Activated CD8-positive, alpha-beta memory T cell treated with anti-CD3 and anti-CD28 coated beads, Interleukin-2, amount 50 U/mL, for 1 hour (primary cell): ENCODE results near the gene CYP26C1.
"Not testable (repeated sequence)": the region's sequence is repeated elsewhere in the genome, so short reads cannot be mapped to it uniquely, and the experiment has no call there.

Source experiments
- DNase-seq: peaks from one replicate; pipeline ENCODE4 v3.0.0-alpha.2; 2020; ENCODE audit errors: extremely low read depth

CYP26C1 gene

GRCh38 chr10:93076871-93077270, 16.3 kb downstream of the CYP26C1 start:
- no peak for DNase-seq

- DNase-seq: no peak
Measured at GRCh38 chr10:93077860-93078337, 17.3 kb downstream of the CYP26C1 start.

- no peak for DNase-seq
Measured at GRCh38 chr10:93079663-93080349, 19.2 kb downstream of the CYP26C1 start.

DNA sequence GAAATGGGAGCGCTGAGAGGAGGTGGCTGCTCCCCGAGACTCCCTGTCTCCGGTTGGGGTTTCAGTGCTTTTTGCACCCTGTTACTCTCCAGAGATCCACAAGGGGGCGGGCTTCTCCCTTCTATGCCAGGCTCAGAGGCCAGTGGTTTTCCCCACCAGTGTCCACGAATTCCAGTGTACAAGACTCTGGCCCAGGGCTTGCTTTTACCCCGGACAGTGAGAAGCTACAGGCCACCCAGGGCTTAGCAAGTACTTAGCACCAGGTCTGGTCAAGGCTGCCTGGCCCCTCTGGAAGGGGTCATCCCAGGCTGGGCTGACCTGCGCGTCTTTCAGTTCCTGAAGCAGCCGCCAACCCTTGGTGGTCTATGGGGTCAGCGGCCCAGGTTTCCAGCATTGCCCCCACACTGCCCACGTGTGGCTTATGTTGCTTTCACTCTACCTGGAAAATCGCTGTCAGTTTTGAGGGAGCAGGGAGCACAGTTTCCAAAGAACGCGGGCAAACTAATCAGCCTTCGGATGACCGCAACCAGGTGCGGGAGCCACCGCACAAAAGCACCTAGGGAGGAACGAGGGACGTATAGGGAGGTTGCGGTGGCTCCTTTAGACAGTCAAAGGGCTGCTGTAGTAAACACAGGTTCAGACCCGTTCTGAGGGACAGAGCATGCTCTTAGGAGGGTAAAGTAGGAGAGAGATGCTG, 19.9 kb downstream of the CYP26C1 start:
- DNase-seq: no peak

- DNase-seq: no peak
Measured at GRCh38 chr10:93081318-93081717, 20.7 kb downstream of the CYP26C1 start.

GRCh38 chr10:93081834-93082233, 21.2 kb downstream of the CYP26C1 start:
- DNase-seq: no peak

DNA sequence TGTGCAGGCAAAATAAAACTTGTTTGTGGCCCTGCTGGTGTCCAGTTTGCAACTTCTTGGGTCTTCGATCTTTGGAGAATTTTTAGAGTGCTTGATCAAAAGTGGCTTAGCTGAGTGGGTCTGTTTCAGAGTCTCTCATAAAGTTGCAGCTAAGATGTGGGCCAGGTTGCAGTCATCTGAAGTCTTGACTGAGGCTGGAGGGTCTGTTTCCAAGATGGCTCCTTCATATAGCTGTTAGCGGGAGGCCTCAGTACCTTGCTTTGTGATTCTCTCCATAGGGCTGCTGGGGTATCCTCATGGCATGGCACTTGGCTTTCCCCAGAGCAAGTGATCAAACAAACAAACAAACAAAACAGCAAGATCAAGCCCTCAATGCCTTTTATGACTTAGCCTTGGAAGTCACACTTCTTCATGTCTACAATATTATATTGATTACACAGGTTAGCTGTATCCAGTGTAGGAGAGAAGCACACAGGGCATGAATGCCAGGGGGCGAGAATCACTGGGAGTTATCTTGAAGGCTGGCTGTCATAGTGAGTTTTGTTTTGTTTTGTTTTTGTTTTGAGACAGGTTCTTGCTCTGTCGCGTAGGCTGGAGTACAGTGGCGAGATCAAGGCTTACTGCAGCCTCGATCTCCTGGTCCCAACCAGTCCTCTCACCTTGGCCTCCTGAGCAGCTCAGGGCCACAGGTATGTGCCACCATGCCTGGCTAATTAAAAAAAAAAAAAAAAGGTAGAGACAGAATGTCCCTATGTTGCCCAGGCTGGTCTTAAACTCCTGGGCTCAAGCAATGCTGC, 23.3 kb downstream of the CYP26C1 start:
- DNase-seq: no peak

- DNase-seq: no peak
Measured at GRCh38 chr10:93085272-93085859, 24.8 kb downstream of the CYP26C1 start.

- DNase-seq: no peak
Measured at GRCh38 chr10:93086289-93086688, 25.7 kb downstream of the CYP26C1 start.

DNA sequence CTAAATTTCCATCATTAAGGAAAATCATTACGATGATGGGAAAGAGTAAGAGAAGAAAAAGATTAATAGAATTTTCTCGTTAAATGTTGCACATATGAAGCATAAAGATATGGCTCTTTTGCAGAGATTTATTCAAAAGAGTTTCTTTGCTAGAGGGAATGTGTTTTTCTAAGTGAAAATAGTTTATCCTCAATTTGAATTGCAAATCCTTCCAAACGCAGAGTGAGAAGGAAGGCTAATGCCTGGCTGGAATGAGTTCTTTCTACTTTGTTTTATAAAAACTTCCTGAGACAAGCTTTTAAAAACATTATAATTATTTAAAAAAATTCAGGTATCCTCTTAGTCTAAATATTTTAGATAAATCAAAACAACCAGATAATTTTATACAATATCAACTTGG, 27.2 kb downstream of the CYP26C1 start:
- no peak for DNase-seq

DNA sequence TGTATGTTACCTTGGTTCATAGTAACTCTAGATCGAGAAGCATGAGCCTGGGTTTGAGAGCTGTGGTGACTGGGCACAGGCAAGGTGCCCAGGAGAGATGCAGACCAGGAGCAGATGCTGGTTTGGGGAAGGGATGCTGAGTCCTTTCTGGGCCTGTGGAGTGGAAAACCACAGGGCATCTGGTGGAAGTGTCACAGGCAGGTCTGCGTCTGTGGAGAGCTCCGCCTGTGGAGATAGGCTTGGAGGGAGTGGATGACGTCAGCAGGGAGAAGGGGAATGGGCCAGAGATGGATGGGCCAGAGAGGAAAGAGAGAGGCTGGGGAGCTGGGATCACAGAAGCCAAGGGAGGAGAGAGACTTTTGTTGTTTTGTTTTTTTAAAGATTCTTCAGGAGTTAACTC, 27.9 kb downstream of the CYP26C1 start:
- no peak for DNase-seq

DNA sequence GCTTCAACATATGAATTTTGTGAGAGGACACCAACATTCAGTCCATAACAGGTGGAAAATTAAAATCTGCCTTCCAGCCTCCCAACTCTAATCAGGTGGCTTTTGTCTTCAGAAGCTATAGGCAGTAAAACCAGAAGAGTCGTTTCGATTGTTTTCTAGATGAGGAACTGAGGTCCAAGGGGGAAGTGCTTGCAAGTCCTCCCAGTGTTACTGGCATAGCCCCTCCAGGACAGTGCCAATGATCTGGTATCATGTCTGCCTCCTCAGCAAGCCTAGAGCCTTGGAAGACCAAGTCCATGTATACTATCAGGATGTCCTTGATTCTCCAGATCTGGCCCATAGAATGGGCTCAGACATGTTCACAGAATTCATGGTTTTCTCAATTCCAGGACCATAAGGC, 30.0 kb downstream of the CYP26C1 start:
- no peak for DNase-seq

DNA sequence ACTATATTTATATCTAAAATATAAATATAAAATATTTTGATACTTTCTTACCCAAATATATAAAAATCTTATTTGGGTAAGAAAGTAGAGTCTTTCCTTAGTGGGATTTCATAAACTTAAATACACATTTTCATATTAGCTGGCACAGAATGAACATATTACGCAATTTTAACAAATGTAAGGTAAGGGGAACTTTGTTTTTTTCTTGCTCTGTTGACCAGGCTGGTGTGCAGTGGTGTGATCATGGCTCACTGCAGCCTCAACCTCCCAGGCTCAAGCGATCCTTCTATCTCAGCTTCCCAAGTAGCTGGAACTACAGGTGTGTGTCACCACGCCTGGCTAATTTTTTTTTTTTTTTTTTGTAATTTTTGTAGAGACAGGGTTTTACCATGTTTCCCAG, 31.4 kb downstream of the CYP26C1 start:
- no peak for DNase-seq

DNA sequence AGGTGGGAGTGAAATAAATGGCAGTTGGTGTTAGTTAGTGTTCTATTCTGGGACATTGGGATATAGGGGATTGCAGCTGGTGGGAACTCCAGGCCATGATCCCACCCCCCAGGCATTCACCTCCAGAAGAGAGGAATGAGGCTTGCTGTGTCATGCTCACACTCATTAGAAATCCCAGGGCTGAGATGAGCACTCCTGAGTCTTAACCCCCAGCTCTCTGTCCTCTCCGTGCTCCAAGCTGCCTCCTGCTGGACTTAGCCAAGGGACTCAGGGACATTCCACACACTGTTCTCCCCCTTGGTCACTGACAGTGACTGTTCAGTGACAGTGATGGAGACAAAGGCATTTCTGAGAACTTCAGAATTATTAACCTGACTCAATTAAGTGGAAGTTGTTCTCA, 34.6 kb downstream of the CYP26C1 start:
- no peak for DNase-seq

DNA sequence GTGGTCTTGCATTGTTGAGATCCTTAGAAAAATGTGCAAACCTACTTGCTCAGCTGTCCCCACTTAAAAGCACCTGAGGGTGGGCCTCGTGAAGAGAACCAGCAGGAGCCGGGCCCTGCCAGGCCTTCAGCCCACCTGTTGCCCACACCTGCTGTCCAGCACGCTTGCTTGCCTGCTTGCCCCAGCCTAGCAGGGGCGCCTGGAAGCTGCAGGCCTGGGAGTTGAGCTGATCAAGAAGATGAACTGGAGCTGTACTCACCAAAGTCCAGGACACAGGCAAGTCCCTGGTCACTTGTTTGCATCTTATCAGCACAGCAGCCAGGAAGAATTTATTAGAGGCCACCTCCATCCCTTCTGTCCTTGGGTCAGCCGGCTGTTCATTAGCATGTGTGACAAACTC, 36.3 kb downstream of the CYP26C1 start:
- no peak for DNase-seq

GRCh38 chr10:93097386-93097785, 36.8 kb downstream of the CYP26C1 start:
- DNase-seq: no peak

DNA sequence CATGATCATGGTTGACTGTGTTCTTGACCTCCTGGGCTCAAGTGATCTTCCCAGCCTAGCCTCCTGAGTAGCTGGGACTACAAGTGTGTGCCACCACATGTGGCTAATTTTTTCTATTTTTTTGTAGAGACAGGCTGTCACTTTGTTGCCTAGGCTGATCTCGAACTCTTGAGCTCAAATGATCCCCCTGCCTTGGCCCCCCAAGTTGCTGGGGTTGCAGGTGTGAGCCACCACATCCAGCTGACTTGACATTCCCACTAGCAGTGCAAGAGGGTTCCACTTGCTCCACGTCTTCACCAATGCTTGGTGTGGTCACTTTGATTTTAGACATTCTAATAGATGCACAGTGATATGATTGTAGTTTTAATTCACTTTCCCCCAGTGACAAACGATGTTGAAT, 38.2 kb downstream of the CYP26C1 start:
- DNase-seq: no peak

GRCh38 chr10:93099670-93100069, 39.1 kb downstream of the CYP26C1 start:
- DNase-seq: no peak

DNA sequence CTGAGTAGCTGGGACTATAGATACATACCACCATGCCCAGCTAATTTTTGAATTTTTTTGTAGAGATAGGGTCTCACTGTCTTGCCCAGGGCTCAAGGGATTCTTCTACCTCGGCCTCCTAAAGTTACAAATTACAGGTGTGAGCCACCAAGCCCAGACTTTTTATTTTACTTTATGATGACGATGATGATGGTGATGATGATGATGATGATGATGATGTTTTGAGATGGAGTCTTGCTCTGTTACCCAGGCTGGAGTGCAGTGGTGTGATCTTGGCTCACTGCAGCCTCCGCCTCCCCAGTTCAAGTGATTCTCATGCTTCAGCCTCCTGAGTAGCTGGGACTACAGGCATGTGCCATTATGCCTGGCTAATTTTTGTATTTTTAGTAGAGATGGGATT, 40.5 kb downstream of the CYP26C1 start:
- DNase-seq: not testable (repeated sequence)

DNA sequence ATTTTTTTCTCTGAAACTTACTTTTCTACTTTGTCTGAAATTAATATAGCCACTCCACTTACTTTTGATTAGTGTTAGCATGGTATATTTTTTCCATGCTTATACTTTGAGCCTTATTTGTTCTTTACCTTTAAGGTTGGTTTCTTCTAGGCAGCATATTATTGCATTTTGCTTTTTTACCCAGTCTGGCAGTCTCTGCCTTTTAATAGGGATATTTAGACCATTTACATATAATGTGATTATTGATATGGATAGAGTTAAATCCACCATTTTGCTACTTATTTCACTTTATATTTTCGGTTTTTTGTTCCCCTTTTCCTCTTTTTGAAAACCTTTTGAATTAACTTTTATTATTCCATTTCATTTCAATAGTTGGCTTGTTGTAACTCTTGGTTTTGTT, 43.4 kb downstream of the CYP26C1 start:
- no peak for DNase-seq

DNA sequence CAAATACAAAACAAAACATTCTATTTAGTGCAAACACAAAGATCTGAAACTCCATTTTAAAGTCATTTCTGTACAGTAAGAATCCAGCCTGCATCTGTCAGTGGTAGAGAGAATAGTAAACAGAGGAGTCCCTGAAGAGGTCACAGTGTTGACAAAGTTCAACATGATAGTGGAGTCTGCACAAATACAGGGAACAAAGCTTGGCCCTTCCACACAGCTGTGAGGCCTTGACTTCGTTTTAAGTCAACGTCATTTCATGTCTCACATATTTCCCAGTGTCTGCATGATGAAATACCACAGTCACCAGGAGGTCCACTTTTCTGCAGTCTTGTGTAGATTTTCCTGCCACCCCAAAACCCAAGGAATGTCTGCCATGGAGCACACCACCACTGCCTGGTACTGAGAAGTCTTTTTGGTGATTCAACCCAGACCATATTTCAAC, 46.1 kb downstream of the CYP26C1 start:
- no peak for DNase-seq

GRCh38 chr10:93110472-93111146, 50.0 kb downstream of the CYP26C1 start:
- DNase-seq: no peak
